ENCODE results near the gene DCDC2.
"Not testable (repeated sequence)": the region's sequence is repeated elsewhere in the genome, so short reads cannot be mapped to it uniquely, and the experiment has no call there.

Gene DCDC2

DNA sequence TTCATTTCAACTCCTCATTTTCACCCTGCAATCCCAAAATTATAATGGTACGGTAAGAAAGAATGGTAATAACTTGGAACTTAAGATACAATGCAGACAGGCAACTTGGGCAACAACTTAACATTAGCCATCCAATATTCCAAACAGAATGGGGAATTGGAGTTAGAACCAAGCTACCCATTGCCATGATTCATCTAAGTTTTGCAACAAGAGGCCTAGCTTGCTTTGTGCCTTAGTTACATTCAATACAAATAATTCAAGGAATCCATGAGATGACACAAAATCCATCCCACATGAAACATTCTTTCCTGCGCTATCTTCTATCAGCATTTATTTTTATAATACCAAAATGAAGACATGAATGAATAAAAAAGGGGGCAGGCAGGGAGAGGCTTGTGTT lies 28.4 kb downstream of the DCDC2 start:
- no peak for DNase-seq (ENCODE audit: low read depth, low spot score)
- no peak overlapping the region for H3K27ac ChIP-seq

DNA sequence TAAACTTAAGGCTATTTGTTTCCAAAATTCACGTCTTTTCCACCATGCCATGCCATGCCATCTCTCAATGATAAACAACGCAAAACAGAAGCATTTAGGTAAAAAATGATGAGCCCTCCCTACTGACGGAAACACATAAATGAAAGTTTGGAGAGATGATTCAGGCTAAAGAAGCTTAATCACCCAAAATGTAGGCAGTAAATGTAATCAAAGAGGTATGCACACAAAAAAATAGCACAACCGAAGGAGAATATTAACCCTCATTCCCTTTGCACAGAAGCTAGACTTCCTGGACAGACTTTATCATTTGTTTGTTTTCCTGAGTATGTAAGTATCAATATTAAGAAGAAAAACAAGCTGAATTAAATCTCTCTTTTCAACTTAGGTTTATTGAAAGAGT lies 28.8 kb downstream of the DCDC2 start:
- no peak for DNase-seq (ENCODE audit: low read depth, low spot score)
- H3K27ac ChIP-seq: no peak overlapping the region

DNA sequence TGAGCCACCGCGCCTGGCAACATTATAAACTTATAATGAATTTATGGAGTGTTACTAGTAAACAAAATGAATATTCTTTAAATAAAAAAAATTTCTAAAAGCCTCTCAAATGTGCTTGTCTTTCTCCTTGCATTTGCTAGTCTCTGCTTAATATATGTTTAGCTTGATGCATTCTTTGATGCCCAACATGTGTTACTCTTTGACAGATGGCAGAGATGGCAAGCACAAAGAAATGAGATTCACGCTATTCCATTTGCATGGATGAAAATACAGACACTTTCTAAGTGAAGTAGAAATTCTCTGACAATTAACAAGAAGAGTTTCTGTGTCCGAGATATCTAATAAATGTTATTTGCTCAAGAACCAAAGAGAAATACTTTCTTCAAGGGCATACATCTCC lies 30.1 kb downstream of the DCDC2 start:
- DNase-seq (ENCODE audit: low read depth, low spot score): no peak
- H3K27ac ChIP-seq: no peak overlapping the region

DNA sequence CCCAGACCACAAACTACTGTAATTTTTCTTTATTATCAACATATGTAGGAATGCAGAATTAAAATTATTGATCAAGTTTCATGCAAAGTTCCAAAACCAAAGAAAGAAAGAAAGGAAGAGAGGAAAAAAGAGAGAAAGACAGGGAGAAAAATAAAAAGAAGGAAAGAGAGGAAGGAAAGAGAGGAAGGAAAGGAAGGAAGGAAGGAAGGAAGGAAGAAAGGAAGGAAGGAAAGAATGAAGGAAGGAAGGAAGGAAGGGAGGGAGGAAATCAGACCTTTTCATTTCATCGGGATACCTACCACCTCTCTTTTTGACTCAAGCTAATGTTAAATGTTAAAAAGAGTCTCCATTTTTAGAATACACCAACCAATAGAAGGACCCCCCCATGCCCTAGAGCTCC lies 31.9 kb downstream of the DCDC2 start:
- no peak overlapping the region for H3K27ac ChIP-seq
- no peak for DNase-seq (ENCODE audit: low read depth, low spot score)

DNA sequence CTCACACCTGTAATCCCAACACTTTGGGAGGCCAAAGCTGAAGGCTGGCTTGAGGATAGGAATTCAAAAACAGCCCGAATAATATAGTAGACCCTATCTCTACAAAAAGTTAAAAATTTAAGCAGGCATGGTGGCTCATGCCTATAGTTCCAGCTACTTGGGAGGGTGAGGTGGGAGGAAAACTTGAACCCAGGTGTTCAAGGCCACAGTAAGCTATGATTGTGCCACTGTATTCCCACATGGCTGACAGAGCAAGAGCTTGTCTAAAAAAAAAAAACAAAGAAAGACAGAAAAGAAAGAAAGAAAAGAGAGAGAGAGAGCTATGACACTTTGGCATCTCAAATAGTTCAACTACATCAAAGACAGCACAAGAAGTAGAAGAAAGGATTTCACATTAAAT lies 33.2 kb downstream of the DCDC2 start:
- no peak for DNase-seq (ENCODE audit: low read depth, low spot score)
- no peak overlapping the region for H3K27ac ChIP-seq

DNA sequence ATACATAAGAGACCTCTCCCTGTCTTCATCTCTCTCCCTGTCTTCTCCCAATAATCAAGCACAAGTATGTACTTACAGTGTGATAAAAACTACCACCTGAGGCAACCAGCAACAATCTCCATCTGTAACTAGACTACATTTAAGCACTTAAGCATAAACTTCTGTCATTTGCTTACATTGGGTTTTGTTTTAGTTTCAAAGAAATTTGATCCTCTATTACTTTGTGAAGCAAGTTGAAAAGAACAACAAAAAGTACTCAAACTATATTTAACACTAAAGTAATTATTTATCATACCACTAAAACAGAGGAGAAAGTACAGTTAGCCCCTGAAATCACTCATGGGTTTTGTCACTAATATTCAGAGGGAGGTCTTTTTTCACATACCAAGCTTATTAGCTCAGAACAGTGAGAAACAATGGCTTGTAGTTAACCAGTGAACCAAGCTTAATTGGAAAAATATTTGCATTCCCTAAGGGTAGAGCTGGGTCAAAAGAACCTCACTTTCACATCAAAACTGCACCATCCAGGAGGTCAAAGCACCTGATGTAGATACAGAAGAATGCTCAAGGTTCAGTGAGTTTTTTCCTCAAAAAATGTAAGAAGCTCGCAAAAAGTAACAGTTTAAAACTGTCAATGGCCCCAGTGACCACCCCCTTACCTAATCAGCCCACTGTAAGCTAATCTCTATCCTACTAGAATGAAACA lies 34.1 kb downstream of the DCDC2 start:
- H3K27ac ChIP-seq: no peak overlapping the region
- DNase-seq (ENCODE audit: low read depth, low spot score): no peak

DNA sequence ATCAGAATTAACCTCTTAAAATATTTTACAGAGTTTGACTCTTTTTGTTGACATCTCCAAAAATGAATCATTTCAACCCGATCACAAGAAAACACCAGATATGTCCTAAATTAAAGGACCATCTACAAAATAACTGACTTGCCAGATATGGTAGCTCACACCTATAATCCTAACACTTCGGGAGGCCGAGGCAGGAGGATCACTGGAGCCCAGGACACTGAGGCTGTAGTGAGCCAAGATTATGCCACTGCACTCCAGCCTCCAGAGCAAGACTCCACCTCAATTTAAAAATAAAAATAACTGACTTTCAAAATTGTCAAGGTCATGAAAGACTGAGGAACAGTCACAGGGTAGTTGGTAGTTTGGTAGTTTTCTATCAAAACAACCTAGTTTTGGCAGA lies 34.9 kb downstream of the DCDC2 start:
- DNase-seq (ENCODE audit: low read depth, low spot score): no peak
- H3K27ac ChIP-seq: no peak overlapping the region

DNA sequence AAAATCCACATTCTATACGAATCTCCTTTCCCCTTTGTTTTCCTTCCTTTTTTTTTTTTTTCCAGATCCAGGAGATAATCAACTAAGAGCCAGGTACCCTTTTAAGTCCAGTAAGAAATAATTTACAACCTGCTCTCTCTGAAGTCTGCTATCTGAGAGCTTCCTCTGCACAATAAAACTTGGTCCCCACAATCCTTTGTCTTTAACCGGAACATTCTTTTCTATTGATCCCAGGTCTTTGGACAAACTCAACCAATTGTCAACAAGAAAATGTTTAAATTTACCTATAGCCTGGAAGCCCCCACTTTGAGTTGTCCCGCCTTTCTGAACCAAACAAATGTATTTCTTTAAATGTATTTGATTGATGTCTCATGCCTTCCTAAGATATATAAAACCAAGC lies 35.4 kb downstream of the DCDC2 start:
- not testable (repeated sequence) for H3K27ac ChIP-seq; DNase-seq (ENCODE audit: low read depth, low spot score)

DNA sequence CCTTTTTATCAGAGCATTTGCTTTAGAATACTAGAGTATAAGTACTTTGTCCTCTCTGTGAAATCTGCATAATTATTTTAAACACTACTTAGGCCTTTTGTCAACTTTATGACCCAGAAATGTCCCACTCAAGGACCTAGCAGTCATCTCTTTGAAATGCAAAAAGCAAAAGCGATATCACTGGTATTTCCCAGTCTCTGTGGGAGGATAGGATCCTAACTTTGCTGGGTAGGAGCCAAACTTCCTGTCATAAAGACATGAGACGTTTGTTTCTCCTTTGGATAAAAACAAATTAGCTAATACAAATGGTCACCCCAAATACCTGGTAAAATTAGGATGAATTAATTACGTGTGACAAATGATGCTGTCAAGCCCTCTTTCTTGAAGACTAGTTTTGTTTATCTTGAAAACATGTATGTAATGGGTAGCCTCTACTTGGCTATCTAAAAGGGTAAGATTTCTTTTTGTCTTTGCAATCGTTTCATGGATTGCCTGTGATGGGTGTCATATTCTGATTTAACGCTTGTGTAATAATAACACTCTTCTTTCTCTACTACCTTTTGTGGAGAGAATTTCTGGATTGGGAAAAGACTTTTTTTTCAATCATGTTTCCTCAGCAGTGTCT lies 36.2 kb downstream of the DCDC2 start:
- DNase-seq (ENCODE audit: low read depth, low spot score): no peak
- H3K27ac ChIP-seq: no peak overlapping the region

DNA sequence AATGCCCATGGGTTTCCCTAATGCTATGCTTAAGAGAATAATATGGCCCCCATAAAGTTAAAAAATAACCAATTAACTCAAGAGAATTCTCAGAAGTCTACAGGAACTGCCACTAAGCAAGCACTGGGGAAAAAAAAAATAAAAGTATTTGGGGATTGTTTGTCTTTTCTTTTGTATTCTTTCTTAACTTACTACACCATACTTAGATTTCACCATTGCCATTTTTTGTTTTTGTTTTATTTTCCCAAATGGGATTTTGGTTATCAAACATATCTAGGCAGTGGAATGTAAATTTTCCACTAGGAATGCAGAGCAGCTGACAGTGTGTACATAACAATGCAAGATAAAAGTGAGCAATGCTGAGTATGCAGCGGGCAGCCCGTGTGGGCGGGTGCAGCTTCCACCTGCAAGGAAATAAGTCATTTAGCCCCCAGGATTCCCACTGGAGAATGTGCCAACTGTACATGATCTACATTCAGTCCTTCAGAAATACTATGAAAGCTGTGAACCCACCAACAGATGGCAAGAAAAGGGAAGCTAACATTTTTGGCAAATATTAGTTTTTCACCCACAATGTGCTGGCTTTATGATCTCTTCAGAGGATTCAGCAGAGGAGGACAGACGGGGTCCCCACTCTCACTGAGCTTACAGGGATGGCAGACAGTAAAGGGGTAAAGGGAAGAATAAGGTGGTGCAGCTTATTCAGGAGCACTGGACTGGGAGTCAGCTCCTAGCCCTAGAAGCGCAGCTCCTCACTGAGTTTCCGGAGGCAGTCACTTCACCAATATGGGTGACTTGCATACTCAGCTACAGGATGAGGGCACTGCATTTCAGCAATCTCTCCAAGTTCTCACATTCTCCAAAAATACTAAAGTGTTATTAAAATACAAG lies 44.4 kb downstream of the DCDC2 start:
- DNase-seq (ENCODE audit: low read depth, low spot score): peak; percentile 20
- H3K27ac ChIP-seq: no peak overlapping the region

DNA sequence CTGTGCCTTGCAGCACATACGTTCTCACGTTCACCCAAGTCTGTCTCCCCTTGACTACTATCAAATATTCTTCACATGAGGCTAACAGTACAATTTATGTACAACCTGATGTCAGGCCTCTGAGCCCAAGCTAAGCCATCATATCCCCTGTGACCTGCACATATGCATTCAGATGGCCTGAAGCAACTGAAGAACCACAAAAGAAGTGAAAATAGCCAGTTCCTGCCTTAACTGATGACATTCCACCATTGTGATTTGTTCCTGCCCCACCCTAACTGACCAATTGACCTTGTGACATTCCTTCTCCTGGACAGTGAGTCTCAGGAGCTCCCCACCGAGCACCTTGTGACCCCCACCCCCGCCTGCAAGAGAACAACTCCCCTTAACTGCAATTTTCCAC lies 46.1 kb downstream of the DCDC2 start:
- DNase-seq (ENCODE audit: low read depth, low spot score); H3K27ac ChIP-seq: not testable (repeated sequence)

DNA sequence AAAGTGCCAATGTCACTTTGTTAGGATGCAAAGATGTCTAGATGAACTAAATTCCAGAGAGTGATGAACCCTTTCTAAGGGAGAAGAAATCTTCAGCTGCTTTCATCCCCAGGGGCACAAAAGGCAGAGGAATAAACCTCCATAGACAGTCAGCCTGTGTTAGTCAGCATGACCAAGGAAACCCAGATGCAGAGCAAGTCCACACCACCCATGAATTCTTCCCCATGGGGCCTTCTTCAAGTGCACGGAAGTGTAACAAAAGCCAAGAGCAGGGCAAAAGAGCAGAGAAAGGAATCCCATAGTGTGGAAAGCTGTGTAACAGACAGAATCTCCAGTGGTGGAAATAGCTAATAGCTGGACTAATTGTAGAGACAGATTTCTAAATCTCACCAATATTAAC lies 50.0 kb downstream of the DCDC2 start:
- DNase-seq (ENCODE audit: low read depth, low spot score): no peak
- no peak overlapping the region for H3K27ac ChIP-seq

DNA sequence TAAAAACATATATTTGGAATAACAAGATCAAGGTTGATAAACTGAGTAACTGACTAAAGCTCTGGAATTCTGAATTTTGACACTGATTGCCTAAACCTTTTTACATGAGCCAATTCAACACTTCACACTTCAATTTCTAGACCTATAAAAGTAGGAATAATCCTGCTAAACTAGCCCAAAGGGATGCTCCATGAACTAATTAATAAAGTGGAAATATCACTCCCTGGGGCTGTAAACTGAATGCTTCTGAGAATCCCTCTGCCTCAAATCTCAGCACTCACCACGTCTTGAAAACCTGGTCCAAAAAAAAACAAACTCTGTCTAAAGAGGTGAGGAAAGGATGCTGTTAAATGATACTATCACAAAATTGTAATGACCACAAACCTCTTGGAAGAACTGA lies 50.9 kb downstream of the DCDC2 start:
- no peak overlapping the region for H3K27ac ChIP-seq
- DNase-seq (ENCODE audit: low read depth, low spot score): no peak

DNA sequence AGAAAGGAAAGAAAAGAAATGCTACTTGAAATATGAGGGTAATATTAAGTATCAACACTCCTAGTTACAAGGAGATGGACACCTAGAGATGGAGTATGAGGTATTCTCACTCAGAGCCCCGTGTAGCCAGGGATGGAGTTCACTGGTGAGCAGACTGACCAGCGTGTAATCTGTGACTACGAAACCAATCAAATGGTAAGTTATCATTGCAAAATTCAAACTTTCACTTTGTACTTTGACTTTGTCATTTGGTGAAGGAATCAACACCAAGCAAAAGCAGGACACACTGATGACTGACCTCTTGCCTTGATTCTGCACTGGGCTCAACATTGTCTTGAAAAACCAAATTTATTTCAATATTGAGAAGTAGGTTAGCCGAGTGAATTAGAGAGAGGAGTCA lies 51.8 kb downstream of the DCDC2 start:
- no peak for DNase-seq (ENCODE audit: low read depth, low spot score)
- no peak overlapping the region for H3K27ac ChIP-seq

DNA sequence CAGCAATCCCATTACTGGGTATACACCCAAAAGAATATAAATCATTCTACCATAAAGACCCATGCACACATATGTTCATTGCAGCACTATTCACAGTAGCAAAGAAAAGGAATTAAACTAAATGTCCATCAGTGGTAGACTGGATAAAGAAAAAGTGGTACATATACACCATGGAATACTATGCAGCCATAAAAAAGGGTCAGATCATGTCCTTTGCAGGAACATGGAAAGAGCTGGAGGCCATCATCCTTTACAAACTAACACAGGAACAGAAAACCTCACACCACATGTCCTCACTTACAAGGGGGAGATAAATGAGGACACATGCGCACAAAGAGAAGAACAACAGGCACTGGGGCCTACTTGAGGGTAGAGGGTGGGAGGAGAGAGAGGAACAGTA lies 60.9 kb downstream of the DCDC2 start:
- no peak overlapping the region for H3K27ac ChIP-seq
- no peak for DNase-seq (ENCODE audit: low read depth, low spot score)

DNA sequence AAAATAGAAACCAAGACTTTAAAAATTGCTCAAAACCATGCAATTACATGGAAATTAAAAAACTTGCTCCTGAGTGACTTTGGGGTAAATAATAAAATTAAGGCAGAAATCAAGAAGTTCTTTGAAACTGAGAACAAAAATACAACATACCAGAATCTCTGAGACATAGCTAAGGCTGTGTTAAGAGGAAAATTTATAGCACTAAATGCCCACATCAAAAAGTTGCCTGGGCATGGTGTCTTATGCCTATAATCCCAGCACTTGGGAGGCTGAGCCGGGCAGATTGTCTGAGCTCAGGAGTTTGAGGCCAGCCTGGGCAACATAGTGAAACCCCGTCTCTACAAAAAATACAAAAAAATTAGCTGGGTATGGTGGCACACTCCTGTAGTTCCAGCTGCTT lies 64.0 kb downstream of the DCDC2 start:
- H3K27ac ChIP-seq; DNase-seq (ENCODE audit: low read depth, low spot score): not testable (repeated sequence)

DNA sequence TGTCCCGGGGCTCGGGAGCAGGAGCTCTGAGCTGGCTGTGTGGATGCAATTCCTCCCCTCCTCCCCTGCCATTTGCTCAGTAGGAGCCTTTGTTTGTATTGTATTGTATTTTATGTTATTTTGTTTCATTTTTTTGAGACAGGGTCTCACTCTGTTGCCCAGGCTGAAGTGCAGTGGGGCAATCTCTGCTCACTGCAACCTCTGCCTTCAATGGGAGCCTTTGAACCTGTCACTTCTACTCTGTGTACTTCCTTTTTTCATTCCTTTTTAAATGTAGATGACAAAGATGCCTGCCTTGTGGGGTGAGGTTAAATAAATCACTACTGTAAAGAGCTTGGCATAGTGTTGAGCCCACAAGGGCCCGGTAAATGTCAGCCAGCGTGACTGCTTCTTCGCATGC lies 70.6 kb downstream of the DCDC2 start:
- no peak overlapping the region for H3K27ac ChIP-seq
- no peak for DNase-seq (ENCODE audit: low read depth, low spot score)

DNA sequence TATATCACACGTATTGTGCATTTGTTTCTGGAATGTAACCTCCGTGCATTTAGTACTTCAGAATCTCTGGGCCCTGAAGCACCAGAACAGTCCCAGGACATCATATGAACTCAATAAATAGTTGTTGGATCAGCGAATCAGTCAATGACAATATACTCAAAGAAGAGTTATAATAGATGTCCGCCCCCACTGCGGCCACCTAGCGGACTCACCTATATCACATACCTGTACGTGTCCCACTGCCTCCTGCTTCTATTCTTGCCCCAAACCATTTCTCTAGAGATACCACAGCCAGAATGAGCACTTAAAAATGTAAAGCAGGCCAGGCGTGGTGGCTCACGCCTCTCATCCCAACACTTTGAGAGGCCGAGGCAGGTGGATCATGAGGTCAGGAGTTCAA lies 73.9 kb downstream of the DCDC2 start:
- DNase-seq (ENCODE audit: low read depth, low spot score): no peak
- no peak overlapping the region for H3K27ac ChIP-seq

DNA sequence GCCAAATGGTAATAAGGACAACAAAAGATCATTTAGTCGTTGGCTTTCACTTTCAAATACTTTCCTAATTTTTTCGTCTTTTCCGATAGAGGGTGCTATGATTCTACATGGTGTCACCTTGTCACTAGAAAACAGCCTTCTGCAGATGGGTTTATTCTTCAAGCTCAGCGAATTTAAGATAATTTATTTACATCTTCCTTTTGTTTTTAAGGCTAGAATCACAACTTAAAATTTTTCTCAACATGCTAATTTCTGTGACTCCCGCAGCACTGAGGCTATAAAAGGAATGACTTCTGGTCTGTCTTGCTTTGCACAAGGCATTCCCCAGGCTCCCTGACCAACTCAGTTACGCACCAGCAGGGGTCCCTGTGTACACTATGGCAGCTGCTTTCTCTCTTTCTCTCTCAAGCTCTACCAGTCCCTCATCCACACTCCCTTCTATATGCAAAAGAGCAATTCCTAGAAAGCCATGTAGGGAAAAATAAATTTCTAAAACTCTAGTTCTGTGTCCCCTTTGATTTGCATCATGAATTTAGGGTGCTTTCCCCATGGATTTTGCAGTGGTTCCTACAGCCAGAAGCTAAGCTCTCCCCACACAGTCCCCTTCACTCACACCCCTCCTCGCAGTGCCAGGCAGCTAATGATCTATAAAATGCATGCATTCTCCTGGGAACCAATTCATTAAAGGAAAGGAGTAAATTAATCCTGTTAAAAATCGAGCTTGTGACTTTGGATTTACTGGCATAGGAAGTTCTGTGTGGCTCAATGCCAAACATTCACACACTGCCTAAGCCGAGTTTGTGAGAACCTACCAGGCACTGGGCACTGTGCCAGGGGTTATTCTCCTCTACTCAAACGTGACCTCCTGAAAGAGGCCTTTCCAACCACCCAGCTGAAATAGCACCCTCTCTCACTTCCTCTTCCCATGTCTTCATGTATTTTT lies 74.5 kb downstream of the DCDC2 start:
- no peak overlapping the region for H3K27ac ChIP-seq
- DNase-seq (ENCODE audit: low read depth, low spot score): peak; percentile 31

DNA sequence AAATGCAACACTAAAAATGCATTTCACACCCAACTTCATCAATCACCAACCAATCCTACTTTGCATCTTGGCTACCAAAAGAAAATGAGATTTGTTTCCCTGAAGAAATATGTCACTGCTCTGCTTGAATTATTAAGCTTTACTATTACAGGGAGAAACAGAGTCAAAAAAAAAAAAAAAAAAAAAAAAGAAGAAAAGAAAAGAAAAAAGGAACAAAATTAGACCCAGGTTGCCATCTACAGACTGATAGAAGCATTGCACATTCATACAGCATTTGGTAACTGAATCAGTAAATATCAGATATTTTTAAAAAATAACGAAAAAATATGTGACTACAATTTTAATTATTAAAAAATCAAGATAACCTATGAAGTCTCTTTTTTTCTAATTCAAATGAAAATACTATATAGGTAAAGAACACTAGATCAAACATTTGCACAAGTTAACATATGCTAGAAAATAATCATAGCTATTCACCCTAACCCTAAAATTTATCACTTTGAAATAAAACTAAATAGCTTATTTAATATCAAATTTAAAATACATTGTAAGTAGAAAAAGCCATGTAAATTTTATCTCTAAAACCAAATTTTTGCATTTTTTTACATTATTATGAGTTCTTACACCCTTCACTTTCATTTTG lies 83.3 kb downstream of the DCDC2 start:
- no peak for DNase-seq (ENCODE audit: low read depth, low spot score)
- H3K27ac ChIP-seq: no peak overlapping the region

All from epithelial cell of prostate (primary cell).